Left renal cortex interstitium (tissue), 4 donors: ENCODE results near the gene SERPINH1. TPM values are rescaled to one million over a fixed set of nuclear protein-coding genes. Genes with fewer than 3 reads are reported as not detected.

Experiments used
- DNase-seq, 4 donors: peaks; one replicate each; pipeline ENCODE4 v3.0.0-alpha.2; 2013; ENCODE audit warnings: low read depth in 4 of 4, low spot score in 2 of 4, missing footprints in 1 of 4
- polyA plus RNA-seq, 4 donors: library from polyadenylated mRNA; unstranded; fragments of 120-200 nt; gene quantifications; one replicate each; pipeline ENCODE4 v1.2.1, GENCODE V29; 2013; ENCODE audit not compliant: insufficient read length in 4 of 4

SERPINH1 gene
- polyA plus RNA-seq, 4 donors = 306 to 442 (median 334) TPM

DNA sequence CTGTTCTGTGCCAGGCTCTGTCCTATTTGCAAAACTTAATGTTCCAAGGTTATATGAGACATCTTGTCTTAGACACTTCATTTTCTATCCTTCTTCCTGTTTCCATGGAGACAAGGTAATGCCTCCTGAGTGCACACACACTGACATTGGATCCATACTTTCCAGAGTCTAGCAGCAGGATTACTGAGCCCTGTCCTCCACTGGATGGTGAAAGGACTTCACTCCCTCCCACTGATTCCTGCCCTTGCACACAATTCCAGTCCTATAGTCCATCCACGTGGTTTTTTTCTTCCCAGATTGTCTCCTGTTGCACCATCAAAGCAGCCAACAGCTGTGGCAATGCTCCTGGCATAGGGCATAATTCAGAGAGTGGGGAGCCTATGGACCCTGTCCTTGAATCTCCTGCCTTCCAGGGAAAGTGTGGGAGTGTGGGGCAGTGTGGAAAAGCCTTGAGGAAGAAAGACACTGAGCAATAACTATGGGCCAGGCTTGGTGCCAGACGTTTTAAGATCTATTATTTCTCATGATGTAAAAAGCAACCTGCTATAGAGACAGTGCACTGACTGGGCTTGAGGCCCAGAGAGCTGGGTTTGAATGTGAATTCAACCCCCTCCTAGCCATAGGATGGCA lies 31.3 kb downstream of the SERPINH1 start:
- DNase-seq = no peak

GRCh38 chr11:75594211-75594610 lies 32.2 kb downstream of the SERPINH1 start:
- DNase-seq = no peak

DNA sequence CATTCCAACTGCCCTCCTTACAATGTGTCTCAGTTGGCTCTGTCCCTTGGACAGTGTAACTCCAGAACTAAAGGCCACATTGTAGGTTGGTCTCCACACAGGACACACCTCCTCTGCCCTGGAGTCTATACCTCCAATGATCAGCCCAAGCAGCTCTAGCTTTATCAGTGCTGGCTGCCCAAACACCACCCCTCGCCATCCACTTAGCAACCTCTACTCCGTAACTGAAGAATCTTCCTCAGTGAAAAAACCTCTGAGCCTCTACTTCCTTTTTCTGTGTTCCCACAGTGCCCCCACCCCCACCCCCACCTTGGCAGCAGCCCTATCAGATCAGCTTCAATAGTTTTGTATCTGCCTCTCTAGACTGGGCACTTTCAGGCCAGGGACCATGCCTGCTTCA lies 33.4 kb downstream of the SERPINH1 start:
- no peak for DNase-seq

GRCh38 chr11:75596914-75597313 lies 34.9 kb downstream of the SERPINH1 start:
- DNase-seq = no peak

- DNase-seq = no peak
Measured at GRCh38 chr11:75597636-75598035, 35.6 kb downstream of the SERPINH1 start.

- no peak for DNase-seq
Measured at GRCh38 chr11:75598264-75598663, 36.2 kb downstream of the SERPINH1 start.

DNA sequence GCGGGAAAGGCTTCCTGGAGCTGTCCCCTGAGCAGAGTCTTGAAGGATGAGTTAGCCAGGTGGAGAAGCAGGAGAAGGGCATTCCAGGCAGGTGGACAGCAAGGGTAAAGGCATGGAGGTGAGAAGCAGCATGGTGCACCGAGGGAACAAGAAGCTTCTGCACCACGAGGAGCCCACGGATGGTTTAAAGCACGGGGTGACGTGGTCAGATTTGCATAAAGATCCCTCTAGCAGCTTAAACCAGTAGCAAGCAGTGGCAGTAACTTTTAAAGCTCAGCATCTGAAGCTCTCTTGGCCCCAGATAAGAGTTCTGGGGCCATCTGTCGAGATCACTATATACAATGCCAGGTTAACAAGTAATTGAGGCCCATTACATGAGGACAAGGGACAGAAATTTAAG lies 36.8 kb downstream of the SERPINH1 start:
- DNase-seq = no peak

DNA sequence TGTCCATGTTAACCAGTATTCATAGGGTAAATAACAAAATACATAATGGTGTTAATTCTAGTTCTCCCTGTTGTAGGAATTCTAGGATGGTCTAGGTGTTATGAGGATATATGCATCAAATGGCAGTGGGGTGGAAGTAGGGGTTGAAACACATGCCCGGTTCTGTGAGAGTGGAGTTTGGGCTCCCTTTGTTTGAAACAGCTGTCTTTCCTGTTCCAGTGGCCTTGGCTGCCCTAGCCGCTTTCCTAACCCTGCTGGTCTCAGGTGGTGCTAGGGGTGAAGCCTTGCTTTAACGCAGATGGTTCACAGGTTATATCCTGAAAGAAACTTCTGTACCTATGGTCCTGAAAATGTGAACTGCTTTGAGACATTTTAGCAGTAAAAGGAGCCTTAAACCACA lies 38.3 kb downstream of the SERPINH1 start:
- DNase-seq = no peak

DNA sequence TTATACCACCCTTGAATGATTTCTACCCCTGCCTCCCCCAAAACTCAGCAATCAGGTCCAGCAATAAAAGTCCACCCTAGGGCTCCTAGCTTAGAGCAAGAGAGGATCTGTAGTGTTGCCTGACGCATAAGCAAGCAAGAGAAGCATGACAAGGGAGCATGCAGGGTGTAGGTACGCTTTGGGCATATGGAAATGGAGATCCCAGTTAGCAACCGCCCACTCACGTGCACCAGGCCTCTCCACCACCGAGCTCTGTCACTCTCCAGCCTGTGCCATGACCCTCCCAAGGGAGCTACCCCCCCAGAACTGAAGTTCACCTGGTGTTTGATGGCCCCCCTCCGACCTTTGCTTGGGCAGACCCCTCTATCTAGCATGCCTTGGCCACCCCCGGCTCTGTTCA lies 39.4 kb downstream of the SERPINH1 start:
- no peak for DNase-seq

GRCh38 chr11:75602951-75603350 lies 40.9 kb downstream of the SERPINH1 start:
- DNase-seq = no peak

GRCh38 chr11:75603791-75604736 lies 42.0 kb downstream of the SERPINH1 start:
- no peak for DNase-seq

DNA sequence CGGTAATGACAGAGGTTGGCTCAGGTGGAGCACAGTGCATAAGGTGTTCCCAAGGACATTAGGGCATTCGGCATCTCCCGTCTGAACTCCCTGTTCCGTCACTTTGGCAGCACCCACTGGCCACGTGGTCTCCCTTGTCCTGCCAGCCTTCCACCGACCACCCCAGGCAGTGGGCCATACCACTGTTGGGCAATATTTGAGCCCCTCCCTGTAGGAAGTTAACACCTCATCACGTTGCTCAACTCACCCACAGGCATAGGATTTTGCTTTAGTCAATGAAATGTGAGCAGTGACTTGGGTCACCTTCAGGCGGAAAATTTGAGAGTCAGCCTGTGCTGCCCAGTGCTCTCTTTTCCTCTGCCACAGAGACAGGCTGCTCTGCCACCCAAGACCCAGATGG lies 44.0 kb downstream of the SERPINH1 start:
- no peak for DNase-seq

DNA sequence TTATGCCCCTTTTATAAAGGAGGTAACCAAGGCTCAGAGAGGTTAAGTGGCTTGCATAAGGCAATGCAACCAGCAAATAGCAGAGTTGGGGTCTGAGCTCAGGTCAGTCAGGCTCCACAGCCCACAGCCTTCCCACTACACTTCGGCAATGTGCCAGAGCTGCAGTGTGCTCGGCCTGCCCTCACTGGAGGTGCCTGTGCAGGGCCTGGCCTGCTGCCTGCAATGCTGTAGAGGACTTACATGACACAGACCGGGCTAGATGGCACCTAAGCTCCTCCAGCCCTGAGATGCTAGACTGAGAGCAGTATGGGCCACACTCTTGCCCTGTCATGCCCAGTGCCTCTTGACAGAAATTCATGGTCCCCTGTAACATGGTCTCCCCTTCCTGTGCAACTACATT lies 49.8 kb downstream of the SERPINH1 start:
- no peak for DNase-seq

DNA sequence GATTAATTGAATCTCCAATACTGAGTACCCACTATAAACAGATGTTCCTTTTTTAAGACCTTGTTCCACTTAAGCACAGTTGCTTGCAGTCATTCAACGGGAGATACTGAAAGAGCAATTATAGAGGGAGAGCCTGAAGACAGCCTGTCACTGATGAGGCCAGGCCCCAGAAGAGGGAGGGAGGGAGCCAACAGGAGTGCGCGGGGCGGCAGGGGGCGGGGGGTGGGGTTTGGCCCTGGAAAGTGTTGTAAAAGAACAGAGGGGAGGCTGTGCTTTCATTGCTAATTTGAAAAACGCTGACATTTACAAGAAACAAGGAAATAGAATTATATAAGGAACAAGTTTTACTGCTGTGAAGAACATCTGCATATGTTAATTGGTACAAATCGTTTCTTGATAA lies 53.7 kb downstream of the SERPINH1 start:
- DNase-seq = no peak

- no peak for DNase-seq
Measured at GRCh38 chr11:75616281-75616680, 54.2 kb downstream of the SERPINH1 start.

Other genes starting within 250 kb of the SERPINH1 start
- gene ARRB1, start 210.6 kb upstream of the SERPINH1 start, polyA plus RNA-seq = 10 to 100 TPM; 22.7 to 27.6 (median 25.1) TPM
- 1,000 to 10,000 TPM; 2,095 to 2,908 (median 2,543) TPM for gene RPS3, start 162.7 kb upstream of the SERPINH1 start, polyA plus RNA-seq
- gene KLHL35, start 129.1 kb upstream of the SERPINH1 start, polyA plus RNA-seq = 1 to 10 TPM in 1 of 4 donors, under 1 TPM in 3; 0.48 to 1.6 (median 0.82) TPM
- gene GDPD5, start 36.3 kb upstream of the SERPINH1 start, polyA plus RNA-seq = 10 to 100 TPM in 2 of 4 donors, 1 to 10 TPM in 2; 6.7 to 17.4 (median 11.8) TPM
- gene MAP6, start 106.8 kb downstream of the SERPINH1 start, polyA plus RNA-seq = 10 to 100 TPM in 1 of 4 donors, 1 to 10 TPM in 3; 7.9 to 11.6 (median 9.5) TPM
- gene MOGAT2, start 155.6 kb downstream of the SERPINH1 start, polyA plus RNA-seq = 1 to 10 TPM in 3 of 4 donors, under 1 TPM in 1; 0.60 to 1.6 (median 1.2) TPM
- 1 to 10 TPM; 3.4 to 5.2 (median 3.7) TPM for gene DGAT2, start 206.5 kb downstream of the SERPINH1 start, polyA plus RNA-seq